H1 (cell line): ENCODE results near the gene TAC1. TPM values are rescaled to one million over a fixed set of nuclear protein-coding genes. Genes with fewer than 3 reads are reported as not detected.

Source experiments
- CTCF ChIA-PET: fragments of 300-600 bp; sonication (Branson Sonifier 250); formaldehyde crosslinking; loops from one replicate; lab custom pipeline; 2021; ENCODE audit not compliant: partially characterized antibody; lab: Charles Lee
- POLR2A ChIA-PET: fragments of 300-600 bp; sonication (Branson Sonifier 250); formaldehyde crosslinking; loops from one replicate; lab custom pipeline; 2021; ENCODE audit warnings: inconsistent platforms; ENCODE audit not compliant: partially characterized antibody; lab: Charles Lee
- DNase-seq, 2 experiments: peaks; one replicate each; pipeline versions ENCODE4 v3.0.0 to v3.0.0-alpha.2; 2010 to 2022; ENCODE audit warnings: low spot score in 2 of 2, low read depth in 1 of 2, mixed read lengths in 1 of 2
- FAIRE-seq: peaks from 2 replicates; lab custom pipeline; 2011; peaks lifted over from hg19 to GRCh38; lab: Jason Lieb, UNC
- H2AFZ ChIP-seq: 2 replicates; pipeline ENCODE4 v1.8.1; 2012; ENCODE audit warnings: low read length, inconsistent platforms
- H2AK5ac ChIP-seq: 2 replicates; pipeline ENCODE4 v1.6.1; 2013; ENCODE audit warnings: low read depth, low read length
- H2BK120ac ChIP-seq: replicated peaks from 2 replicates; pipeline ENCODE3; 2013; ENCODE audit warnings: low read depth, low read length, inconsistent platforms
- H2BK12ac ChIP-seq: 2 replicates; pipeline ENCODE4 v1.6.1; 2013; ENCODE audit warnings: low read depth, low read length
- H2BK15ac ChIP-seq: 2 replicates; pipeline ENCODE4 v1.6.1; 2013; ENCODE audit warnings: low read length
- H2BK20ac ChIP-seq: 2 replicates; pipeline ENCODE4 v1.6.1; 2013; ENCODE audit warnings: low read length
- H2BK5ac ChIP-seq: 2 replicates; pipeline ENCODE4 v1.6.1; 2013; ENCODE audit warnings: low read depth, low read length
- H3K14ac ChIP-seq: 2 replicates; pipeline ENCODE4 v1.6.1; 2013; ENCODE audit warnings: inconsistent platforms; ENCODE audit not compliant: insufficient read length
- H3K18ac ChIP-seq: 2 replicates; pipeline ENCODE4 v1.6.1; 2013; ENCODE audit warnings: low read length; ENCODE audit errors: extremely low read depth
- H3K23ac ChIP-seq: 2 replicates; pipeline ENCODE4 v1.6.1; 2013; ENCODE audit warnings: inconsistent platforms; ENCODE audit not compliant: insufficient read length
- H3K23me2 ChIP-seq: 2 replicates; pipeline ENCODE4 v1.6.1; 2013; ENCODE audit warnings: low read depth, low read length
- H3K27ac ChIP-seq: 2 replicates; pipeline ENCODE4 v1.6.1; 2011; ENCODE audit warnings: low read depth, low read length, inconsistent platforms
- H3K27me3 ChIP-seq, 4 experiments: replicated peaks in 1 of 4; 1 replicate in 1 of 4; 2 replicates in 3 of 4; pipeline versions ENCODE4 v1.6.1 to v1.8.1; 2011 to 2013; ENCODE audit warnings: low read length in 3 of 4, mild to moderate bottlenecking in 3 of 4, inconsistent platforms in 2 of 4, mixed read lengths in 2 of 4, moderate library complexity in 1 of 4; ENCODE audit not compliant: control insufficient read depth in 3 of 4, insufficient read depth in 3 of 4; ENCODE audit errors: extremely low read depth in 1 of 4
- H3K36me3 ChIP-seq, 4 experiments: 2 replicates each; pipeline versions ENCODE4 v1.6.1 to v1.8.1; 2011 to 2013; ENCODE audit warnings: mild to moderate bottlenecking in 4 of 4, low read length in 3 of 4, moderate library complexity in 2 of 4, control low read depth in 1 of 4, inconsistent platforms in 1 of 4; ENCODE audit not compliant: insufficient read depth in 4 of 4, control insufficient read depth in 2 of 4
- H3K4ac ChIP-seq: replicated peaks from 2 replicates; pipeline ENCODE3; 2013; ENCODE audit warnings: low read length, low read depth, mixed read lengths, inconsistent platforms; ENCODE audit not compliant: insufficient read length
- H3K4me1 ChIP-seq, 4 experiments: replicated peaks in 1 of 4; 1 replicate in 1 of 4; 2 replicates in 3 of 4; pipeline versions ENCODE4 v1.6.1 to v1.8.1; 2011 to 2013; ENCODE audit warnings: low read length in 3 of 4, inconsistent platforms in 2 of 4, mixed read lengths in 1 of 4; ENCODE audit not compliant: insufficient read depth in 4 of 4, control insufficient read depth in 3 of 4
- H3K4me2 ChIP-seq, 2 experiments: 2 replicates each; pipeline versions ENCODE4 v1.6.1 to v1.8.1; 2011 to 2013; ENCODE audit warnings: low read depth in 2 of 2, low read length in 2 of 2, control low read depth in 1 of 2, inconsistent platforms in 1 of 2, mild to moderate bottlenecking in 1 of 2; ENCODE audit not compliant: insufficient read depth in 1 of 2
- H3K4me3 ChIP-seq, 4 experiments: fragments of 200-600, 300-600 bp in 1 of 4; sonication (generic), shearing (Covaris generic), sonication (Bioruptor Twin) in 1 of 4; 2 replicates each; pipeline versions ENCODE4 v1.5.1 to v1.8.1; 2011 to 2016; ENCODE audit warnings: low read length in 4 of 4, low read depth in 3 of 4, control low read depth in 2 of 4, inconsistent platforms in 2 of 4, mild to moderate bottlenecking in 2 of 4, mixed read lengths in 1 of 4, moderate library complexity in 1 of 4; ENCODE audit not compliant: insufficient read depth in 2 of 4; ENCODE audit errors: extremely low read depth in 1 of 4
- H3K56ac ChIP-seq: replicated peaks from 2 replicates; pipeline ENCODE3; 2013; ENCODE audit warnings: low read depth, mild to moderate bottlenecking, mixed read lengths, low read length, inconsistent platforms; ENCODE audit not compliant: insufficient read length
- H3K79me1 ChIP-seq: 2 replicates; pipeline ENCODE4 v1.6.1; 2013; ENCODE audit warnings: low read depth, low read length, control low read depth
- H3K79me2 ChIP-seq, 2 experiments: 2 replicates each; pipeline versions ENCODE4 v1.6.1 to v1.8.1; 2012 to 2013; ENCODE audit warnings: low read length in 2 of 2, mild to moderate bottlenecking in 2 of 2, inconsistent platforms in 1 of 2; ENCODE audit not compliant: insufficient read depth in 2 of 2, control insufficient read depth in 1 of 2
- H3K9ac ChIP-seq, 4 experiments: replicated peaks in 1 of 4; 1 replicate in 1 of 4; 2 replicates in 3 of 4; pipeline versions ENCODE4 v1.6.1 to v1.8.1; 2011 to 2013; ENCODE audit warnings: low read depth in 3 of 4, low read length in 3 of 4, control low read depth in 2 of 4, mild to moderate bottlenecking in 2 of 4, moderate library complexity in 2 of 4, inconsistent platforms in 1 of 4; ENCODE audit errors: extremely low read depth in 1 of 4
- H3K9me3 ChIP-seq, 2 experiments: 2 replicates each; pipeline versions ENCODE4 v1.6.1 to v1.8.1; 2012 to 2013; ENCODE audit warnings: mild to moderate bottlenecking in 2 of 2, moderate library complexity in 2 of 2, control low read depth in 1 of 2, inconsistent platforms in 1 of 2, low read depth in 1 of 2, low read length in 1 of 2, mixed read lengths in 1 of 2; ENCODE audit not compliant: insufficient read depth in 2 of 2
- H4K20me1 ChIP-seq, 2 experiments: replicated peaks in 1 of 2; 2 replicates each; pipeline versions ENCODE3 to v1.8.1; 2011 to 2013; ENCODE audit warnings: inconsistent platforms in 2 of 2, low read length in 2 of 2, mild to moderate bottlenecking in 1 of 2; ENCODE audit not compliant: insufficient read depth in 2 of 2, control insufficient read depth in 1 of 2
- H4K5ac ChIP-seq: 2 replicates; pipeline ENCODE4 v1.6.1; 2013; ENCODE audit warnings: low read length, low read depth, mixed read lengths, inconsistent platforms; ENCODE audit not compliant: insufficient read length
- H4K8ac ChIP-seq: 2 replicates; pipeline ENCODE4 v1.8.0; 2013; ENCODE audit warnings: mild to moderate bottlenecking, moderate library complexity, low read length, inconsistent platforms; ENCODE audit not compliant: insufficient read depth; ENCODE audit errors: extremely low read depth
- H4K91ac ChIP-seq: replicated peaks from 2 replicates; pipeline ENCODE3; 2013; ENCODE audit warnings: low read length, mixed read lengths, inconsistent platforms; ENCODE audit not compliant: insufficient read length
- BRCA1 ChIP-seq: IDR thresholded peaks from 2 replicates; pipeline ENCODE4 v1.6.1; 2012; ENCODE audit warnings: low read depth, low read length, improper control_type of control experiment
- JUND ChIP-seq: IDR thresholded peaks from 2 replicates; pipeline ENCODE4 v1.6.1; 2011; ENCODE audit warnings: mild to moderate bottlenecking, improper control_type of control experiment, low read length
- WGBS, 2 experiments: shearing (Covaris generic) in 1 of 2; methylation state at CpG; one replicate each; pipeline versions ENCODE4 v1.1.6 to v1.1.7; 2013 to 2015; ENCODE audit warnings: low lambda C conversion rate in 2 of 2, mixed read lengths in 2 of 2, inconsistent platforms in 1 of 2, low coverage in 1 of 2, missing lambda C conversion rate in 1 of 2; ENCODE audit not compliant: insufficient replicate concordance in 2 of 2, insufficient coverage in 1 of 2, insufficient read length in 1 of 2; ENCODE audit errors: extremely low coverage in 1 of 2, missing lambda C conversion rate in 1 of 2; 5-methylcytosine and 5-hydroxymethylcytosine counted together
- polyA plus RNA-seq, 7 experiments: library from polyadenylated mRNA; depleted of rRNA in 3 of 7; stranded (reverse) in 5 of 7; unstranded in 2 of 7; fragments of >200 nt in 5 of 7; fragments of 200-250 nt in 2 of 7; gene quantifications; 1 replicate in 5 of 7; 2 replicates in 1 of 7; 4 replicates in 1 of 7; pipeline versions ENCODE4 v1.2.1 to v1.2.3, GENCODE V29; 2011 to 2013; ENCODE audit warnings: missing spikeins in 2 of 7, mixed read lengths in 2 of 7
- total RNA-seq: library from RNA; stranded (reverse); fragmentation: NEBNext Ultra II Directional; extraction: Animal tissue kit (Norgen Biotek cat#: 25700); gene quantifications from 2 replicates; pipeline ENCODE4 v1.2.1, GENCODE V29; 2021

The TAC1 gene
- total and polyA plus RNA-seq, 2 of the 8 experiments (the other 6 are each of a cell fraction or from before 2014, with no cell fraction given), result 1.7 to 4.3 TPM

GRCh38 chr7:97685952-97686351 lies 45.9 kb upstream of the TAC1 start:
- Histone ChIP-seq H3K9me3 (no peaks in the 10 kb centered on the region), H3K4ac (no peak overlapping the region), H2AFZ (no peak overlapping the region), H4K20me1 (no peaks in the 10 kb centered on the region), H4K5ac (no peak overlapping the region), H2BK15ac (no peak overlapping the region), H3K27ac (no peak overlapping the region), H3K4me1 (no peaks in the 10 kb centered on the region), H4K91ac (no peak overlapping the region), H3K9ac (no peak overlapping the region), H3K23ac (no peak overlapping the region), H2BK12ac (no peak overlapping the region), H3K27me3 (no peaks in the 10 kb centered on the region), H2BK5ac (no peak overlapping the region), H4K8ac (no peak overlapping the region), H3K4me3 (no peak overlapping the region), H3K79me1 (no peaks in the 10 kb centered on the region), H3K79me2 (no peaks in the 10 kb centered on the region), H2BK20ac (no peak overlapping the region), H3K4me2 (no peak overlapping the region), H3K56ac (no peak overlapping the region), H3K36me3 (no peaks in the 10 kb centered on the region), H2BK120ac (no peak overlapping the region), H3K23me2 (no peaks in the 10 kb centered on the region), H2AK5ac (no peak overlapping the region), H3K18ac (no peak overlapping the region), H3K14ac (no peak overlapping the region)
- no peak for DNase-seq
- WGBS, 2 experiments, result 90% methylated on average over 4 of the region's 4 CpGs; no CpG with 5 or more reads in 1 of the 2 experiments
- CTCF ChIA-PET, result interaction anchor here (1.6 kb wide), 1 partner anchor 11 kb away, joined by 3 read pairs; no protein-coding TSS in a partner anchor
- POLR2A ChIA-PET, result no interaction called here
- no peak for FAIRE-seq
- no peak for TF ChIP-seq BRCA1
- no peak for TF ChIP-seq JUND
